ENCODE measurements around the gene SDHB.

- TF ChIP-seq ZBTB33 (CRISPR knock-in tag; IDR thresholded peaks at IDR 0.05), result no peak
- no peak for TF ChIP-seq CTCF (IDR thresholded peaks at IDR 0.05 in 2 of 3, conservative IDR thresholded peaks at IDR 0.05 in 1 of 3; ENCODE audit: insufficient read depth in 2 of 3, low read depth in 1 of 3, low read length in 3 of 3)
- no peak for TF ChIP-seq NCOA1 (IDR thresholded peaks at IDR 0.05; ENCODE audit: low read depth)
- no peak for TF ChIP-seq ZNF551 (CRISPR knock-in tag; IDR thresholded peaks at IDR 0.05)
- no peak for TF ChIP-seq ARID4B (CRISPR knock-in tag; IDR thresholded peaks at IDR 0.05)
- TF ChIP-seq GABPB2 (CRISPR knock-in tag; conservative IDR thresholded peaks at IDR 0.05), result no peak
- no peak for TF ChIP-seq ZNF124 (CRISPR knock-in tag; IDR thresholded peaks at IDR 0.05)
- no peak for TF ChIP-seq SUPT5H (IDR thresholded peaks at IDR 0.05)
Observed at GRCh38 chr1:17031436-17031835, 22.4 kb downstream of the SDHB start.
